ENCODE data around the gene SMKR1. TPM values are rescaled to one million over a fixed set of nuclear protein-coding genes. Genes with fewer than 3 reads are reported as not detected.

SMKR1 gene
- total RNA-seq, 1 experiment from 2014 or later = 0.87 TPM

GRCh38 chr7:129489491-129489890 lies 12.8 kb upstream of the SMKR1 start:
- Histone ChIP-seq H3K27me3 (ENCODE audit: insufficient read depth, low read length) (no peaks in the 10 kb centered on the region), H4K8ac (replicated peaks; ENCODE audit: insufficient read length, low read depth, low read length) (no peak overlapping the region), H3T11ph (ENCODE audit: low read length) (no peak overlapping the region), H2AK5ac (ENCODE audit: insufficient read length, low read length) (no peak overlapping the region), H3K27ac (ENCODE audit: insufficient read length, low read depth, low read length) (no peak overlapping the region), H2BK5ac (ENCODE audit: insufficient read length, low read length) (no peak overlapping the region), H3K4ac (ENCODE audit: low read depth, low read length) (no peak overlapping the region), H3K4me1 (ENCODE audit: insufficient read depth, low read length) (no peaks in the 10 kb centered on the region), H2BK12ac (ENCODE audit: insufficient read length, low read depth, low read length) (no peak overlapping the region), H2BK120ac (ENCODE audit: low read depth, low read length, poor library complexity, severe bottlenecking) (no peak overlapping the region), H3K56ac (ENCODE audit: insufficient read length, low read depth, low read length) (no peak overlapping the region), H4K5ac (ENCODE audit: insufficient read length, low read depth, low read length) (no peak overlapping the region), H3K14ac (ENCODE audit: insufficient read depth, low read length) (no peak overlapping the region), H3K9me3 (ENCODE audit: control insufficient read depth, low read depth, low read length) (no peaks in the 10 kb centered on the region), H3K4me2 (ENCODE audit: insufficient read depth, insufficient read length, low read length) (no peak overlapping the region), H3K18ac (ENCODE audit: insufficient read length, low read depth, low read length) (no peak overlapping the region), H4K91ac (ENCODE audit: insufficient read length, low read depth, low read length) (no peak overlapping the region), H3K23me2 (ENCODE audit: insufficient read length, low read depth, low read length, poor library complexity, severe bottlenecking) (no peaks in the 10 kb centered on the region), H3K9ac (ENCODE audit: extremely low read depth, insufficient read length, low read length) (no peak overlapping the region), H3K23ac (ENCODE audit: insufficient read length, low read depth, low read length) (no peak overlapping the region), H2BK20ac (ENCODE audit: low read depth, low read length, poor library complexity, severe bottlenecking) (no peak overlapping the region), H4K20me1 (ENCODE audit: control insufficient read depth, insufficient read depth, insufficient read length) (no peaks in the 10 kb centered on the region), H2AFZ (ENCODE audit: low read length) (no peak overlapping the region), H3K79me2 (ENCODE audit: insufficient read depth, low read length) (no peaks in the 10 kb centered on the region), H2BK15ac (ENCODE audit: low read depth, low read length) (no peak overlapping the region), H3K79me1 (ENCODE audit: insufficient read depth, low read depth, low read length, poor library complexity, severe bottlenecking) (no peaks in the 10 kb centered on the region)
- H3K9me3 Mint-ChIP-seq = no peaks in the 10 kb centered on the region
- no CpG with 5 or more reads among the region's 3 CpGs for WGBS (ENCODE audit: extremely low coverage, insufficient read length, low lambda C conversion rate)
- no peak overlapping the region for H3K4me3 Mint-ChIP-seq
- H3K4me1 Mint-ChIP-seq = no peaks in the 10 kb centered on the region
- TF ChIP-seq CTCF (conservative IDR thresholded peaks at IDR 0.05) = no peak
- H3K27ac Mint-ChIP-seq = no peak overlapping the region; a peak in 1 of 7 replicates
- no peaks in the 10 kb centered on the region for H3K27me3 Mint-ChIP-seq (ENCODE audit: low read depth)
- peaks cover 0 to 4% (median 2%) of the 10 kb centered on the region in 3 experiments; a peak in 2 of 7 replicates for H3K36me3 Mint-ChIP-seq (ENCODE audit: insufficient read depth in 1 of 3, low read depth in 3 of 3)
- no peak for DNase-seq
